ENCODE measurements around the gene SNX5.
A peak's percentile ranks its signal among the peaks of the same experiment; 100 is the strongest.

Gene SNX5

DNA sequence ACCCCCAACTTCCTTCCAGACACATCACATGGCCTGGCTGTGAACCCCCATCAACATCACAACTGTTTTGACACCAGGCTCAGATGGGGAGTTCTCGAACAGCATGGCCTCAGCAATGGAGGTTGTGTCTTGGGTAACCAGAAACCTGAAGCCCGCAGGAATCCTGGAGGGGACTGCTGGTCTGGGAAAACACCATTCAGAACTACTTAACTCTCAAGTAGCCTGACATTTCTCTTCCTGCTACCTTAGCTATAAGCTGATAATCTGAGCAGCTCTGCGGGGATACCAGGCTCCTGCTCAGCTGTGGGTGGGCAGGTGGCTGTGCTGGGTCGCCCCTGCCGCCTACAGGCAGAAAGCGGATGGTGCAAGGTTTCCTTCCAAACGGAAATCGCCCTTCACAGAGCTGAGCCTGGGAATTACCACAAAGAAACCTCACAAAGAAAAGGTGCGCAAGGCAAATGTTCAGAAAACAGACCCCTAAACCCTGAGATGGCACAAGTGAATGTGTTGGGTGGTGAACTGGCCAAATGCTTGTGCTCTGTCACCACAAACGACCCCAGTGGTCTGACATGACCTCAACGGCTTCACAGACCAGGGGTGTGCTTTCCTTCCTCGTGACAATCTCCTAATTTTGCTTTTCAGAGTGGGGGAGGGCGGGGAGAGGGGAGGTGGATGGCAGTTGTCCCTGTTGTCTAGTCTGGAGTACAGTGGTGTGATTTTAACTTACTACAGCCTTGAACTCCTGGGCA lies 29.5 kb downstream of the SNX5 start:
- DNase-seq: peak; percentile 76

- no peak for DNase-seq
Measured at GRCh38 chr20:17936761-17937732, 31.5 kb downstream of the SNX5 start.

DNA sequence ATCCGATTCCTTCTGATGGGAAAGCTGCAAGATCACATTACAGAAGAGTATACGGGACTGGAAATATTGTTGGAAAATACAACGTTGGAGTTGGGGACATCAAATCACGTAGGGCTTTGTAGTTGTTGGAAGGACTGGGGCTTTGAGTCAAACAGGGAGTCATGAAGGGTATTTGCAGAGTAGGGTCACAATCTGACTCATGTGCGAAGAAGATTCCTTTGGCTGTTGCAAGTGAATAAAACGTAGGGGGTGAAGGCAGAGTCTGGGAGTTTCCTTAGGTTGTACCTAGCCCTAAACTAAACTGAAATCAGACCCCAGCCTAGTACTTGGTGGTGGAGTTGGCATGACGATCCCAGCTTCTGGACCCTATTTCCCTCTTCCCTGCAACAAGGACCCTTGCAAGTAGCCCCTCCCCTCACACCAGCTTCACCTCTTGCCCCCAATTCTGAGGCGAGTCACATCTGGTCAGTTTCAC lies 32.3 kb downstream of the SNX5 start:
- no peak for DNase-seq

DNA sequence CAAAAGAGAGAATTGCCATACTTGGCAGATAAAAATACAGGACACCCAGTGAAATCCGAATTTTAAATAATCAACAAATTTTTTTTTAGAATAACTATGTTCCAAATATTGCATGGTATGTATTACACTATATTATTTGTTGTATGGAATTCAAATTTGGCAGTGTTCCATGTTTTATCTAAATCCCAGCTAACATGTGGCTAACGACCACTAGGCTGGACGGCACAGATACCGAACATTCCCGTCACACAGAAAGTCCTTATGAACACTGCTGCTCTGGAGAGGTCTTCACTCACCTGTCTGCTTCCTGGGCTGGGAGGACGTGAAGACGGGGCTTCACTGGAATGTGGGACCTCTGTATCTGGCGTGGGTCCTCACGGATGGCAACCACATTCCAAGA lies 32.8 kb downstream of the SNX5 start:
- DNase-seq: no peak

- no peak for DNase-seq
Measured at GRCh38 chr20:17935186-17935585, 33.4 kb downstream of the SNX5 start.

DNA sequence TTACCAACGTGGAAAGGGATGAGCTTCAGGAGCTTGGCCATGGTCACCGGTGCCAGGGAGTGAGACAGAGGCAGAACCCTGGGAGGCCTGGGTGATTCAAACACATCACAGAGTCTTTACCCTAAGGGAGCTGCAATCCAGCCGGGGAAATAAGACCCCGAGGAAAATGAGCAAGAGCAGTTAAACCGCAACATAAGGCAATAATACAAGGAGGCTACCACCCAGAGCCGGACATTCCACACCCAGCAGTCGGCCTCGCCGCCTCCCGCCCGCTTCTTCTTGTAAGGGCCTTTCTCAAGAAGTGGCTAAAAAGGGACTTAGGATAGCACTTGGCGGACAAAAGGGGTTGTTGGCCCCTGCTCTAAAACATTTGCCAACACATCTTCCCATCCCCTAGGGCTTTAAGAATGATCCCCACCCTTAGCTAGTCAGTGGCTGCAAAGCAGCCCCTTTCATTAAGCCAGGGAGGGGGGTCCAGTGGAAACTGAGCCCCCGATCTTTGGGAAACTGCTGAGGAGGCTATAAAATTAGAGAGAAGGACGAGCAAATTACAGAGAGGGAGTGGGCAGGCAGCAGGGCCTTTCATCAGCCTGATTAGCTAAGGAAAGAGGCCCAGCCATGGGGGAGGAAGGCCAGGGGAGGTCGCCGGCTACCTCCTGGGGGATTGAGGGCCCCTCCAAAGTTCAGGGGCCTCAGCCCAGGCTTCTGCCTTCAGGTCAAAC lies 34.3 kb downstream of the SNX5 start:
- no peak for DNase-seq

GRCh38 chr20:17933711-17934110 lies 34.9 kb downstream of the SNX5 start:
- DNase-seq: no peak

GRCh38 chr20:17933121-17933520 lies 35.5 kb downstream of the SNX5 start:
- no peak for DNase-seq

DNA sequence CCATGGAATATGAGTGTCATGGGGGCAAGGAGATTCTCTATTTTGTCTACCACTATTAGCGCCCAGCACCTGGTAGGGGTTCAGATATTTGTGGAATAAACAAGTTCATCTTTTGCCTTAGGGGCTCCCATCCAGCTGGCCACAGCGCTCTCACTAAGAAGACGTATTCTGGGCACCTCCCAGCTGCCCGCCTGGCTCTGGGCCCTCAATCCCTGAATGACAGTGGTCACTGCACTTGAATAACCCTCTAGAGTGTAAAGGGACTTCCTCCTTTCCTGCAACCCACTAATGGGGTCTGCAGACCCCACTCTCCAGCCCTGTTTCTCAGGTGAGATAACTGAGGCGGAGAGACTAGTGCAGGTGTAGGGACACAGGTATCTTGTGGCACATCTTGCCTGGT lies 36.2 kb downstream of the SNX5 start:
- no peak for DNase-seq

DNA sequence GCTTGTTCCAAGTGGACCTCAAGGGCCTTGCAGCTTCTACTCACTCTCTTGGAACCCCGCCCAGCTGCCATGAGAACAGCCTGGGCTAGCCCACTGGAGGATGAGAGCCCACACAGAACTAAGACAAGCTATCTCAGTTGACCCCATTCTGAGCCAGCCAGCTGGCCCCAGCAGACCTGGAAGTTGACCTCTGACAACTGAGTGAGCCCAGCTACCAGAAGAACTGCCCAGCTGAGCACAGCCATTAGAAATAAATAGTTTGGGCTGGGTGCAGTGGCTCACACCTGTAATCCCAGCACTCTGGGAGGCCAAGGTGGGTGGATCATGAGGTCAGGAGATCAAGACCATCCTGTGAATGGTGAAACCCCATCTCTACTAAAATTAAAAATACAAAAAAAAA lies 37.1 kb downstream of the SNX5 start:
- no peak for DNase-seq

- no peak for DNase-seq
Measured at GRCh38 chr20:17928633-17929311, 39.8 kb downstream of the SNX5 start.

DNA sequence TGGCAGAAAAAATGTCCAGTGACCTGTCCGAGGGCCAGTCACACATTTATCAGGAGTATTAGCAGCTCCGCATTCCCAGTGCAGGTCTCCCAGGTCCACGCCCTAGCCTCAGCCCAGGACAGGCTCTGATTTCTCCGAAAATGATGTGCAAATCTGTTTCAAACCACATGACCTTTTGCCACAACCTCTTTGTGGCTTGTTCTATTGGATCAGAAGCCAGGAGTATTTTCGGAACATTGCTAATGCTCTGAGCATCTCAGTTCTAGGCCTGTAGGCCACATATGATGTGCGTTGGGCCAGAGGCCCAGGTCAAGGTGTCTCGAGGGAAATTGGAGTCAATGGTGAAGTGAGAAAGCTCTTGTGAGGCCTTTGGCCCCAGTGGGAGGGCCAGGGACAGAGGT lies 40.4 kb downstream of the SNX5 start:
- DNase-seq: no peak

DNA sequence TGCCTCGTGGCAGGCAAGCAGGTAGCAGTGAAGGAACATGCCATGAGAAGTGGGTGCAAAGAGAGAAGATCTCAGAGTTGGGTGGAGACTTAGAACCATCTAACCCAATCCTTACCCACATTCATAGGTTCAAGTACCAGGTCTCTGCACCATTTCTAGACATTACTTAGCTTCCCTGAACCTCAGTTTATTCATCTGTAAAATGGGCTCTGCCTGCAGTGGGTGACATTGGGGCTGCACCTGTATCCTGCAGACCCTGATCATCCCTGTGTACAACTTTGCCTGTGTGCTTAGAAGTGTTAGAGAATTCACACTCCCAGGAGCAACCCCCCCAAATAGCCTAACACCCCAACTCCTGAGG lies 42.7 kb downstream of the SNX5 start:
- no peak for DNase-seq

DNA sequence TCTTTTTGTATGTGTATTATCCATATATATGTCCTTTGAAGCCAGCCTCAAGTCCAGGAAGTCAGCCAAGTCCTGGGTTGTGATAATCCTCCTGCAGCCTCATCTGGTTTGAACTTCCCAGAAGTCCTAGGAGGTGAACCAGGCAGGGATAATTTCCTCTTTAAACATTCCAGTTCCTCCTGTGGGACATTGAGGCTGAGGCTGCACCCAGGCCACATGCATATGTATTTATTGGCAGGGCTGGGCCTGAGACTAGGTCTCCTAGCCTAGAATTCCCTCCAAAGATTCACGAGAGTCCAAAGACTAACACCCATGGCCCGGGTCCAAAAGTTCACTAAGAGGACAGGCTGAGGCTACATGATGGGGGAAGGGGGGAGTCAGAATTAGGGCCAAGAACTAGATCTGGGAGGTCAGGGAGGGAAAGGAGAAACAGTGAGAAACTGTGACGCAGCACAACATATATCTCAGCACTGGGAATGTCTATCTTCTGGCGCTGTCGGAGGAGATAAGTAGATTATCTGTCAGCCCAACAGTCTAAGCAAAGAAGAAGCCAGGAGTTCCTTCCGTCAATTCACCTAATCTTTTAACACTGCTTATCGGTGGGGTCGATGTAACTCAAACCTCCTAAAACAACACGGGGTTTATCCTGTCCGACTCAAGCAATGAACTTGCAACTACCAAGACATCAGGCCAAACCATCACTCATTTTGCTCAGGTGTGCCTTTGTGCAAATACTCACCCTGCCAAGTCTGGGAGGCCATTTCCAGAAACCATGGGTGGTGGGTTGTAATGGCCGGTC lies 43.3 kb downstream of the SNX5 start:
- no peak for DNase-seq

DNA sequence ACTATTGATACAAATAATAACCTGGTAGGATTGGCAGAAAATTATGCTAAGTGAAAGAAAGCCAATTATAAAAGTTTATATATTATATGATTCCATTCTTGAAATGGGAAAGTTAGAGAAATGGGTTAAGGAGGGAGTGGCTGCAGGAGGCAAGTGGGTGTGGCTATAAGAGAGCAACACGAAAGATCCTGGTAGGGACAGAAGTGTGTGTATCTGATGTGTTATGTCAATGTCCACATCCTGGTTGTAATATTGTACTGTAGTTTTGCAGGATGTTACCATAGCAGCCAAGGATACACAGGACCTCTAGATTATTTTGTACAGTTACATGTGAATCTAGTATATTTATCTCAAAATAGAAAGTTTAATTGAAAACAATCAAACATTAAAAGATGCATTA lies 46.8 kb downstream of the SNX5 start:
- DNase-seq: no peak

GRCh38 chr20:17919149-17919548 lies 49.4 kb downstream of the SNX5 start:
- no peak for DNase-seq

- DNase-seq: no peak
Measured at GRCh38 chr20:17917832-17918618, 50.6 kb downstream of the SNX5 start.

DNA sequence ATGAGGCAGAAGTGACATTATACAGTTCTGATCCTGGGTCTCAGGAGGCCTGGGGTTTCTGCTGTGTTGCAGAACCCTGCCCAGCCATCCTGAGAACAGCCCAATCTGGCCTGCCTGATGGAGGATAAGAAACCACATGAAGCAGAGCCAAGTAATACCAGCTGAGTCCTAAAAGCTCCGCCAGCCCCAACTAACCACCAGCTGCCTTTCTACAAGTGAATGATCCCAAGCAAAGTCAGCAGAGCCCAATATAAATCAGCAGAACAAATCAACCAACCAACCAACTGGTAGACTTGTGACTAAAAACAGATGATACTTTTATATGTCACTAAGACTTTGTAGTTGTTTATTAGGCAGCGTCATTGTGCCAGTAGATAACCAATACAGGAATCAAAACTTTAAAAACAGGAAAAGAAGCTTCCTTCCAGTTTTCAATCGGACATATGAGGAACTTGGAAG lies 52.1 kb downstream of the SNX5 start:
- no peak for DNase-seq

GRCh38 chr20:17914957-17915356 lies 53.6 kb downstream of the SNX5 start:
- no peak for DNase-seq

- DNase-seq: no peak
Measured at GRCh38 chr20:17912916-17913315, 55.7 kb downstream of the SNX5 start.

DNA sequence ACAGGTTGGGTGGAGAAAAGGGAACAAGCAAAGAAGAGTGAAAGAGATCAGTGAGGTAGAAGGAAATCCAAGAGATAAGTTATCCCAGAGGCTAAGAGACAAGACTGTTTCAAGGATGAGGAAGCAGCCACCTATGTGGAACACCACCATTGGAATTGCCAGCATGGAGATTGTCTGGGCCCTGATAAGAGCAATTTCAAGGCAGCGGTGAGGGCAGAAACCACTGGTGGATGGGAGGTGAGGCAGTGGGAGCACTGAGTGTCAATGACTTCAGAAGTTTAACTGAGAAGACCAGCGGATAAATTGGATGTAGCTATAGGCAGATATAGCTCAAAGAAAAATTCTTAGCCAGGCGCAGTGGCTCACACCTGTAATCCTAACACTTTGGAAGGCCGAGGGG lies 56.7 kb downstream of the SNX5 start:
- DNase-seq: no peak
